BJ (cell line): ENCODE data around the gene OR7G2. TPM values are rescaled to one million over a fixed set of nuclear protein-coding genes. Genes with fewer than 3 reads are reported as not detected.

Experiments
- CTCF ChIA-PET: fragments of 350-600 bp; formaldehyde crosslinking; extraction: SDS; loops from one replicate; lab custom pipeline; 2021; ENCODE audit warnings: antibody characterized with exemption, inconsistent platforms; lab: Yijun Ruan, JAX
- POLR2A ChIA-PET: fragments of 300-600 bp; sonication (Branson Sonifier 250); formaldehyde crosslinking; extraction: SDS; loops from one replicate; lab custom pipeline; 2021; ENCODE audit warnings: antibody characterized with exemption; lab: Charles Lee
- DNase-seq: peaks from one replicate; pipeline ENCODE4 v3.0.0-alpha.2; 2011; ENCODE audit warnings: low read depth
- H3K27me3 ChIP-seq: 2 replicates; pipeline ENCODE4 v1.6.0; 2011; ENCODE audit warnings: low read length; ENCODE audit not compliant: control insufficient read depth, insufficient read depth
- H3K36me3 ChIP-seq: 2 replicates; pipeline ENCODE4 v1.5.1; 2011; ENCODE audit warnings: low read length; ENCODE audit not compliant: control insufficient read depth, insufficient read depth
- H3K4me3 ChIP-seq: 2 replicates; pipeline ENCODE4 v1.5.1; 2011; ENCODE audit warnings: low read depth, mild to moderate bottlenecking, control low read depth, low read length
- CTCF ChIP-seq: IDR thresholded peaks from 2 replicates; pipeline ENCODE4 v1.5.1; 2011; ENCODE audit warnings: low read depth, mild to moderate bottlenecking, control low read depth, inconsistent platforms, low read length, moderate library complexity; ENCODE audit not compliant: insufficient read depth
- polyA plus RNA-seq: library from polyadenylated mRNA; depleted of rRNA; stranded (reverse); fragments of >200 nt; gene quantifications from 2 replicates; pipeline ENCODE4 v1.2.3, GENCODE V29; 2011

OR7G2 gene
- polyA plus RNA-seq, 1 experiment = not detected

- H3K4me3 ChIP-seq = peak overlapping the region; percentile 77
- H3K36me3 ChIP-seq = no peaks in the 10 kb centered on the region
- DNase-seq = no peak
- TF ChIP-seq CTCF = no peak
- POLR2A ChIA-PET = no interaction called here
- no peaks in the 10 kb centered on the region for H3K27me3 ChIP-seq
- CTCF ChIA-PET = no interaction called here
These were observed 32.4 kb upstream of the OR7G2 start for GRCh38 chr19:9139609-9140158.

- no peaks in the 10 kb centered on the region for H3K36me3 ChIP-seq
- CTCF ChIA-PET = no interaction called here
- no peak for TF ChIP-seq CTCF
- no peak overlapping the region for H3K4me3 ChIP-seq
- POLR2A ChIA-PET = no interaction called here
- H3K27me3 ChIP-seq = no peaks in the 10 kb centered on the region
- no peak for DNase-seq
These were observed 25.1 kb upstream of the OR7G2 start for GRCh38 chr19:9132422-9132821.

- CTCF ChIA-PET = no interaction called here
- no peak overlapping the region for H3K4me3 ChIP-seq
- no peak for DNase-seq
- H3K27me3 ChIP-seq = no peaks in the 10 kb centered on the region
- H3K36me3 ChIP-seq = no peaks in the 10 kb centered on the region
- TF ChIP-seq CTCF = no peak
- POLR2A ChIA-PET = no interaction called here
These were observed 23.7 kb upstream of the OR7G2 start for GRCh38 chr19:9130965-9131364.

GRCh38 chr19:9128171-9128570, 20.9 kb upstream of the OR7G2 start:
- POLR2A ChIA-PET = no interaction called here
- CTCF ChIA-PET = no interaction called here
- no peak overlapping the region for H3K4me3 ChIP-seq
- DNase-seq = no peak
- H3K27me3 ChIP-seq = no peaks in the 10 kb centered on the region
- no peak for TF ChIP-seq CTCF
- H3K36me3 ChIP-seq = no peaks in the 10 kb centered on the region

GRCh38 chr19:9126900-9127405, 19.7 kb upstream of the OR7G2 start, which contains the start of gene OR7G3:
OR7G3 (minus strand) TSS chr19:9126950; CDS start chr19:9126950, 0 bp downstream.
- Histone ChIP-seq H3K36me3 (no peaks in the 10 kb centered on the region), H3K27me3 (no peaks in the 10 kb centered on the region), H3K4me3 (no peak within 1 kb of the TSS)
- DNase-seq = no peak
- no peak for TF ChIP-seq CTCF
- ChIA-PET POLR2A (no interaction called here), CTCF (no interaction called here)
